Measurements from ENCODE around the gene ZBTB7C.

- no peak for TF ChIP-seq SUZ12 (IDR thresholded peaks at IDR 0.05; ENCODE audit: extremely low read depth, insufficient read depth, insufficient read length)
- no peak for TF ChIP-seq ZNF274 (IDR thresholded peaks at IDR 0.05; ENCODE audit: low read depth, low read length)
Observed at GRCh38 chr18:47985866-47986265, 423.3 kb downstream of the ZBTB7C start.

Measured in NT2/D1 (cell line).